Fibroblast of lung (primary cell): Measurements from ENCODE around the gene FMN1. TPM values are rescaled to one million over a fixed set of nuclear protein-coding genes. Genes with fewer than 3 reads are reported as not detected.
A peak's percentile ranks its signal among the peaks of the same experiment; 100 is the strongest.

Experiments
- DNase-seq, 2 donors: peaks; one replicate each; pipeline versions ENCODE4 v3.0.0 to v3.0.0-alpha.2; 2010; ENCODE audit warnings: low read depth in 2 of 2
- H2AFZ ChIP-seq: 2 replicates; pipeline ENCODE4 v1.5.1; 2012; ENCODE audit warnings: low read length, control low read depth, inconsistent platforms
- H3K27ac ChIP-seq: 2 replicates; pipeline ENCODE4 v1.5.1; 2011; ENCODE audit warnings: low read length, control low read depth; ENCODE audit not compliant: insufficient read depth
- H3K27me3 ChIP-seq: 2 replicates; pipeline ENCODE4 v1.5.1; 2011; ENCODE audit warnings: mild to moderate bottlenecking, low read length; ENCODE audit not compliant: control insufficient read depth, insufficient read depth
- H3K36me3 ChIP-seq: 2 replicates; pipeline ENCODE4 v1.5.1; 2011; ENCODE audit warnings: low read length; ENCODE audit not compliant: control insufficient read depth, insufficient read depth
- H3K4me1 ChIP-seq: 2 replicates; pipeline ENCODE4 v1.5.1; 2011; ENCODE audit warnings: low read length; ENCODE audit not compliant: control insufficient read depth, insufficient read depth; ENCODE audit errors: extremely low read depth
- H3K4me2 ChIP-seq: 2 replicates; pipeline ENCODE4 v1.5.1; 2011; ENCODE audit warnings: low read length, control low read depth; ENCODE audit not compliant: insufficient read depth; ENCODE audit errors: extremely low read depth
- H3K4me3 ChIP-seq, 4 experiments: fragments of 200-600 bp in 1 of 4; sonication (generic) in 1 of 4; replicated peaks in 1 of 4; 2 replicates each; pipeline ENCODE4 v1.5.1; 2011 to 2016; ENCODE audit warnings: low read length in 4 of 4, low read depth in 3 of 4, mild to moderate bottlenecking in 3 of 4, control low read depth in 2 of 4, inconsistent platforms in 1 of 4, mixed read lengths in 1 of 4; ENCODE audit not compliant: insufficient read depth in 1 of 4; ENCODE audit errors: control extremely low read depth in 1 of 4
- H3K79me2 ChIP-seq: 2 replicates; pipeline ENCODE4 v1.5.1; 2012; ENCODE audit warnings: mild to moderate bottlenecking, low read length, inconsistent platforms; ENCODE audit not compliant: control insufficient read depth, insufficient read depth
- H3K9ac ChIP-seq: 2 replicates; pipeline ENCODE4 v1.5.1; 2011; ENCODE audit warnings: mild to moderate bottlenecking, low read length, control low read depth; ENCODE audit not compliant: insufficient read depth
- H3K9me3 ChIP-seq: 2 replicates; pipeline ENCODE4 v1.5.1; 2012; ENCODE audit warnings: low read depth, low read length; ENCODE audit not compliant: control insufficient read depth, insufficient read depth
- H4K20me1 ChIP-seq: 2 replicates; pipeline ENCODE4 v1.5.1; 2011; ENCODE audit warnings: low read length; ENCODE audit not compliant: control insufficient read depth, insufficient read depth; ENCODE audit errors: extremely low read depth
- CTCF ChIP-seq, 2 donors: IDR thresholded peaks in 1 of 2; conservative IDR thresholded peaks in 1 of 2; 1 replicate in 1 of 2; 2 replicates in 1 of 2; pipeline ENCODE4 v1.5.1; 2011 to 2012; ENCODE audit warnings: low read length in 2 of 2, control low read depth in 1 of 2, inconsistent platforms in 1 of 2, low read depth in 1 of 2, mild to moderate bottlenecking in 1 of 2
- EZH2 ChIP-seq: IDR thresholded peaks from 2 replicates; pipeline ENCODE4 v1.5.1; 2012; ENCODE audit warnings: low read length, control low read depth, mild to moderate bottlenecking; ENCODE audit errors: missing control alignments
- polyA plus RNA-seq, 2 donors: library from polyadenylated mRNA; depleted of rRNA in 1 of 2; stranded (reverse) in 1 of 2; unstranded in 1 of 2; fragments of >200 nt; gene quantifications; 2 replicates each; pipeline ENCODE4 v1.2.1, GENCODE V29; 2011 to 2012; ENCODE audit warnings: missing spikeins in 1 of 2
- total RNA-seq: library from RNA; depleted of rRNA; stranded (reverse); fragments of >200 nt; gene quantifications from 2 replicates; pipeline ENCODE4 v1.2.1, GENCODE V29; 2014

The FMN1 gene
- total and polyA plus RNA-seq, 2 donors (not counting 1 experiment from before 2014, with no cell fraction given) = 7.5 to 43.8 TPM

- Histone ChIP-seq H3K4me2 (no peak overlapping the region), H3K27ac (no peak overlapping the region), H3K9ac (no peak overlapping the region), H3K9me3 (no peaks in the 10 kb centered on the region), H3K27me3 (no peaks in the 10 kb centered on the region), H3K36me3 (peaks cover 5% of the 10 kb centered on the region), H4K20me1 (no peaks in the 10 kb centered on the region), H3K4me3 (no peak overlapping the region), H2AFZ (no peak overlapping the region), H3K4me1 (peaks cover 6% of the 10 kb centered on the region), H3K79me2 (no peaks in the 10 kb centered on the region)
- no peak for TF ChIP-seq EZH2
- no peak for TF ChIP-seq CTCF (conservative IDR thresholded peaks at IDR 0.05 in 1 of 2, IDR thresholded peaks at IDR 0.05 in 1 of 2; ENCODE audit: low read depth in 1 of 2, low read length in 2 of 2)
- DNase-seq = no peak
Measured at GRCh38 chr15:32885713-32886112, 308.8 kb downstream of the FMN1 start.

GRCh38 chr15:32884146-32884545 lies 310.4 kb downstream of the FMN1 start:
- Histone ChIP-seq H3K27me3 (no peaks in the 10 kb centered on the region), H3K9me3 (no peaks in the 10 kb centered on the region), H3K4me2 (peak overlapping the region; percentile 15), H3K79me2 (no peaks in the 10 kb centered on the region), H3K27ac (peak overlapping the region; percentile 52), H3K9ac (no peak overlapping the region), H3K4me3 (no peak overlapping the region), H2AFZ (peak overlapping the region; percentile 56), H3K4me1 (peaks cover 9% of the 10 kb centered on the region), H3K36me3 (peaks cover 5% of the 10 kb centered on the region), H4K20me1 (no peaks in the 10 kb centered on the region)
- TF ChIP-seq CTCF (conservative IDR thresholded peaks at IDR 0.05 in 1 of 2, IDR thresholded peaks at IDR 0.05 in 1 of 2; ENCODE audit: low read depth in 1 of 2, low read length in 2 of 2) = no peak
- TF ChIP-seq EZH2 = no peak
- DNase-seq = peak in 1 of 2 donors; percentile 56

GRCh38 chr15:32882955-32883354 lies 311.6 kb downstream of the FMN1 start:
- DNase-seq = no peak
- no peak overlapping the region for H3K4me3 ChIP-seq
- no peaks in the 10 kb centered on the region for H3K27me3 ChIP-seq
- no peak overlapping the region for H3K4me2 ChIP-seq
- H3K79me2 ChIP-seq = no peaks in the 10 kb centered on the region
- no peak overlapping the region for H3K27ac ChIP-seq
- no peaks in the 10 kb centered on the region for H4K20me1 ChIP-seq
- TF ChIP-seq EZH2 = no peak
- H3K4me1 ChIP-seq = peaks cover 9% of the 10 kb centered on the region
- peaks cover 5% of the 10 kb centered on the region for H3K36me3 ChIP-seq
- no peaks in the 10 kb centered on the region for H3K9me3 ChIP-seq
- H2AFZ ChIP-seq = no peak overlapping the region
- H3K9ac ChIP-seq = no peak overlapping the region
